Measurements from ENCODE around the gene RIPOR3.

DNA sequence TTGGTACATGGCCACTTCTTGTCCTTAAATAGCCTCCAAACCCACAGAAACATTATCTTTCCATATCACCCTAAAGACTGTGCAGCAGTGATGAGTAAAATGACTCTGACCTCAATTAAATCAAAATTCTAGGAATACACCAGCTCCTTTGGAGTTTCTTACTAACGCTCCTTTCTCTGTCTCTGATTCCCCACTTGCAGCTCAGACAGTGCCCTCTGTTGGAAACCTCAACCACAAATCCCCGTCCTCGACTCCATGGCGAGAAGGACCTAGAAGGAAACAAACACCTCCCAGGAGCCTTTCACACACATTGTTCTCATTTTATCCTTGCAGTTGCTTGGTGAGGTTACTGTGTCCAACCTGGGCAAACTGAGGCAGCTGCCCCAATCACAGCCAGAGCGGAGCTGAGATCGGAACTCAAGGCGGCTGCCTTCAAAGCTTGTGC, 22.3 kb upstream of the RIPOR3 start:
- TF ChIP-seq, protein P1, sequence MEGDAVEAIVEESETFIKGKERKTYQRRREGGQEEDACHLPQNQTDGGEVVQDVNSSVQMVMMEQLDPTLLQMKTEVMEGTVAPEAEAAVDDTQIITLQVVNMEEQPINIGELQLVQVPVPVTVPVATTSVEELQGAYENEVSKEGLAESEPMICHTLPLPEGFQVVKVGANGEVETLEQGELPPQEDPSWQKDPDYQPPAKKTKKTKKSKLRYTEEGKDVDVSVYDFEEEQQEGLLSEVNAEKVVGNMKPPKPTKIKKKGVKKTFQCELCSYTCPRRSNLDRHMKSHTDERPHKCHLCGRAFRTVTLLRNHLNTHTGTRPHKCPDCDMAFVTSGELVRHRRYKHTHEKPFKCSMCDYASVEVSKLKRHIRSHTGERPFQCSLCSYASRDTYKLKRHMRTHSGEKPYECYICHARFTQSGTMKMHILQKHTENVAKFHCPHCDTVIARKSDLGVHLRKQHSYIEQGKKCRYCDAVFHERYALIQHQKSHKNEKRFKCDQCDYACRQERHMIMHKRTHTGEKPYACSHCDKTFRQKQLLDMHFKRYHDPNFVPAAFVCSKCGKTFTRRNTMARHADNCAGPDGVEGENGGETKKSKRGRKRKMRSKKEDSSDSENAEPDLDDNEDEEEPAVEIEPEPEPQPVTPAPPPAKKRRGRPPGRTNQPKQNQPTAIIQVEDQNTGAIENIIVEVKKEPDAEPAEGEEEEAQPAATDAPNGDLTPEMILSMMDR (IDR thresholded peaks at IDR 0.05): peak in 1 of 6 experiments; percentile 5
- TF ChIP-seq POLR2AphosphoS5 (IDR thresholded peaks at IDR 0.05): no peak
